ENCODE results near the gene ERP27.

Gene ERP27

GRCh38 chr12:14950421-14950820 lies 12.1 kb upstream of the ERP27 start:
- H3K36me3 ChIP-seq (ENCODE audit: insufficient read depth, low read depth, low read length) = no peaks in the 10 kb centered on the region
- H3K4me3 ChIP-seq (ENCODE audit: low read length) = no peak overlapping the region
- H3K27ac ChIP-seq (ENCODE audit: low read length) = no peak overlapping the region

GRCh38 chr12:14949631-14950030 lies 11.3 kb upstream of the ERP27 start:
- Histone ChIP-seq H3K27me3 (ENCODE audit: insufficient read depth, low read length) (no peaks in the 10 kb centered on the region), H3K27ac (ENCODE audit: low read length) (no peak overlapping the region), H3K9me3 (ENCODE audit: insufficient read depth, low read depth, low read length) (no peaks in the 10 kb centered on the region), H3K36me3 (ENCODE audit: insufficient read depth, low read depth, low read length) (no peaks in the 10 kb centered on the region), H3K4me3 (ENCODE audit: low read length) (no peak overlapping the region), H3K9ac (ENCODE audit: low read depth, low read length) (peak overlapping the region; percentile 56; the same call in 1 of the 2 replicates), H3K4me1 (ENCODE audit: insufficient read depth, low read length) (peaks cover 8% of the 10 kb centered on the region)

More at GRCh38 chr12:14950421-14950820, 12.1 kb upstream of the ERP27 start:
- H3K4me1 ChIP-seq (ENCODE audit: insufficient read depth, low read length) = peaks cover 8% of the 10 kb centered on the region
- no peaks in the 10 kb centered on the region for H3K9me3 ChIP-seq (ENCODE audit: insufficient read depth, low read depth, low read length)
- H3K9ac ChIP-seq (ENCODE audit: low read depth, low read length) = no peak overlapping the region
- no peaks in the 10 kb centered on the region for H3K27me3 ChIP-seq (ENCODE audit: insufficient read depth, low read length)

GRCh38 chr12:14948672-14949071 lies 10.3 kb upstream of the ERP27 start:
- H3K36me3 ChIP-seq (ENCODE audit: insufficient read depth, low read depth, low read length) = no peaks in the 10 kb centered on the region

GRCh38 chr12:14946861-14947260 lies 8.5 kb upstream of the ERP27 start:
- Histone ChIP-seq H3K27ac (ENCODE audit: low read length) (no peak overlapping the region), H3K36me3 (ENCODE audit: insufficient read depth, low read depth, low read length) (no peaks in the 10 kb centered on the region), H3K27me3 (ENCODE audit: insufficient read depth, low read length) (no peaks in the 10 kb centered on the region), H3K9me3 (ENCODE audit: insufficient read depth, low read depth, low read length) (no peaks in the 10 kb centered on the region), H3K9ac (ENCODE audit: low read depth, low read length) (no peak overlapping the region), H3K4me1 (ENCODE audit: insufficient read depth, low read length) (peaks cover 8% of the 10 kb centered on the region), H3K4me3 (ENCODE audit: low read length) (no peak overlapping the region)

More at GRCh38 chr12:14948672-14949071, 10.3 kb upstream of the ERP27 start:
- Histone ChIP-seq H3K27me3 (ENCODE audit: insufficient read depth, low read length) (no peaks in the 10 kb centered on the region), H3K9ac (ENCODE audit: low read depth, low read length) (peak overlapping the region; percentile 56; the same call in 1 of the 2 replicates), H3K9me3 (ENCODE audit: insufficient read depth, low read depth, low read length) (no peaks in the 10 kb centered on the region), H3K4me3 (ENCODE audit: low read length) (no peak overlapping the region), H3K27ac (ENCODE audit: low read length) (peak overlapping the region; percentile 63), H3K4me1 (ENCODE audit: insufficient read depth, low read length) (peaks cover 8% of the 10 kb centered on the region)

GRCh38 chr12:14946162-14946561 lies 7.8 kb upstream of the ERP27 start:
- Histone ChIP-seq H3K9ac (ENCODE audit: low read depth, low read length) (no peak overlapping the region), H3K4me3 (ENCODE audit: low read length) (no peak overlapping the region), H3K27me3 (ENCODE audit: insufficient read depth, low read length) (no peaks in the 10 kb centered on the region), H3K4me1 (ENCODE audit: insufficient read depth, low read length) (peaks cover 8% of the 10 kb centered on the region), H3K36me3 (ENCODE audit: insufficient read depth, low read depth, low read length) (no peaks in the 10 kb centered on the region), H3K9me3 (ENCODE audit: insufficient read depth, low read depth, low read length) (no peaks in the 10 kb centered on the region), H3K27ac (ENCODE audit: low read length) (no peak overlapping the region)

GRCh38 chr12:14942196-14942931 lies 4.0 kb upstream of the ERP27 start:
- no peaks in the 10 kb centered on the region for H3K9me3 ChIP-seq (ENCODE audit: insufficient read depth, low read depth, low read length)
- no peaks in the 10 kb centered on the region for H3K4me1 ChIP-seq (ENCODE audit: insufficient read depth, low read length)
- H3K36me3 ChIP-seq (ENCODE audit: insufficient read depth, low read depth, low read length) = no peaks in the 10 kb centered on the region
- no peaks in the 10 kb centered on the region for H3K27me3 ChIP-seq (ENCODE audit: insufficient read depth, low read length)
- H3K27ac ChIP-seq (ENCODE audit: low read length) = no peak overlapping the region
- no peak overlapping the region for H3K9ac ChIP-seq (ENCODE audit: low read depth, low read length)
- H3K4me3 ChIP-seq (ENCODE audit: low read length) = no peak overlapping the region

- Histone ChIP-seq H3K27ac (ENCODE audit: low read length) (no peak overlapping the region), H3K9ac (ENCODE audit: low read depth, low read length) (no peak overlapping the region), H3K9me3 (ENCODE audit: insufficient read depth, low read depth, low read length) (no peaks in the 10 kb centered on the region), H3K36me3 (ENCODE audit: insufficient read depth, low read depth, low read length) (no peaks in the 10 kb centered on the region), H3K4me3 (ENCODE audit: low read length) (no peak overlapping the region), H3K4me1 (ENCODE audit: insufficient read depth, low read length) (no peaks in the 10 kb centered on the region), H3K27me3 (ENCODE audit: insufficient read depth, low read length) (no peaks in the 10 kb centered on the region)
Observed at GRCh38 chr12:14941369-14941768, 3.0 kb upstream of the ERP27 start.

- no peaks in the 10 kb centered on the region for H3K9me3 ChIP-seq (ENCODE audit: insufficient read depth, low read depth, low read length)
- H3K27ac ChIP-seq (ENCODE audit: low read length) = no peak overlapping the region
- H3K4me3 ChIP-seq (ENCODE audit: low read length) = no peak overlapping the region
Observed at GRCh38 chr12:14937689-14938088, 648 bp downstream of the ERP27 start.

GRCh38 chr12:14937014-14937413 lies 1.3 kb downstream of the ERP27 start:
- Histone ChIP-seq H3K36me3 (ENCODE audit: insufficient read depth, low read depth, low read length) (no peaks in the 10 kb centered on the region), H3K4me3 (ENCODE audit: low read length) (no peak overlapping the region), H3K4me1 (ENCODE audit: insufficient read depth, low read length) (no peaks in the 10 kb centered on the region)

More at GRCh38 chr12:14937689-14938088, 648 bp downstream of the ERP27 start:
- Histone ChIP-seq H3K36me3 (ENCODE audit: insufficient read depth, low read depth, low read length) (no peaks in the 10 kb centered on the region), H3K4me1 (ENCODE audit: insufficient read depth, low read length) (no peaks in the 10 kb centered on the region), H3K9ac (ENCODE audit: low read depth, low read length) (no peak overlapping the region), H3K27me3 (ENCODE audit: insufficient read depth, low read length) (no peaks in the 10 kb centered on the region)

GRCh38 chr12:14936224-14936861 lies 2.0 kb downstream of the ERP27 start:
- no peaks in the 10 kb centered on the region for H3K36me3 ChIP-seq (ENCODE audit: insufficient read depth, low read depth, low read length)
- H3K27ac ChIP-seq (ENCODE audit: low read length) = no peak overlapping the region
- H3K4me3 ChIP-seq (ENCODE audit: low read length) = no peak overlapping the region
- no peaks in the 10 kb centered on the region for H3K9me3 ChIP-seq (ENCODE audit: insufficient read depth, low read depth, low read length)
- no peak overlapping the region for H3K9ac ChIP-seq (ENCODE audit: low read depth, low read length)
- H3K4me1 ChIP-seq (ENCODE audit: insufficient read depth, low read length) = no peaks in the 10 kb centered on the region
- no peaks in the 10 kb centered on the region for H3K27me3 ChIP-seq (ENCODE audit: insufficient read depth, low read length)

More at GRCh38 chr12:14937014-14937413, 1.3 kb downstream of the ERP27 start:
- H3K27ac ChIP-seq (ENCODE audit: low read length) = no peak overlapping the region
- H3K9ac ChIP-seq (ENCODE audit: low read depth, low read length) = no peak overlapping the region
- no peaks in the 10 kb centered on the region for H3K9me3 ChIP-seq (ENCODE audit: insufficient read depth, low read depth, low read length)
- no peaks in the 10 kb centered on the region for H3K27me3 ChIP-seq (ENCODE audit: insufficient read depth, low read length)

GRCh38 chr12:14935031-14935430 lies 3.3 kb downstream of the ERP27 start:
- Histone ChIP-seq H3K4me3 (ENCODE audit: low read length) (no peak overlapping the region), H3K27me3 (ENCODE audit: insufficient read depth, low read length) (no peaks in the 10 kb centered on the region), H3K27ac (ENCODE audit: low read length) (no peak overlapping the region), H3K9me3 (ENCODE audit: insufficient read depth, low read depth, low read length) (no peaks in the 10 kb centered on the region), H3K36me3 (ENCODE audit: insufficient read depth, low read depth, low read length) (no peaks in the 10 kb centered on the region), H3K9ac (ENCODE audit: low read depth, low read length) (no peak overlapping the region), H3K4me1 (ENCODE audit: insufficient read depth, low read length) (no peaks in the 10 kb centered on the region)

- Histone ChIP-seq H3K9ac (ENCODE audit: low read depth, low read length) (no peak overlapping the region), H3K36me3 (ENCODE audit: insufficient read depth, low read depth, low read length) (no peaks in the 10 kb centered on the region), H3K4me1 (ENCODE audit: insufficient read depth, low read length) (no peaks in the 10 kb centered on the region), H3K4me3 (ENCODE audit: low read length) (no peak overlapping the region), H3K27ac (ENCODE audit: low read length) (no peak overlapping the region), H3K9me3 (ENCODE audit: insufficient read depth, low read depth, low read length) (no peaks in the 10 kb centered on the region), H3K27me3 (ENCODE audit: insufficient read depth, low read length) (no peaks in the 10 kb centered on the region)
Observed at GRCh38 chr12:14934511-14934910, 3.8 kb downstream of the ERP27 start.

Data from iPS-20b (cell line).